ENCODE results near the gene CTR9. TPM values are rescaled to one million over a fixed set of nuclear protein-coding genes. Genes with fewer than 3 reads are reported as not detected.

Gene CTR9
- 10 to 100 TPM; 22.4 to 29.3 TPM for total RNA-seq

GRCh38 chr11:10750838-10751580, at the start of gene CTR9:
CTR9 (plus strand) TSS chr11:10751246; CDS start chr11:10751413, 167 bp downstream.

DNA sequence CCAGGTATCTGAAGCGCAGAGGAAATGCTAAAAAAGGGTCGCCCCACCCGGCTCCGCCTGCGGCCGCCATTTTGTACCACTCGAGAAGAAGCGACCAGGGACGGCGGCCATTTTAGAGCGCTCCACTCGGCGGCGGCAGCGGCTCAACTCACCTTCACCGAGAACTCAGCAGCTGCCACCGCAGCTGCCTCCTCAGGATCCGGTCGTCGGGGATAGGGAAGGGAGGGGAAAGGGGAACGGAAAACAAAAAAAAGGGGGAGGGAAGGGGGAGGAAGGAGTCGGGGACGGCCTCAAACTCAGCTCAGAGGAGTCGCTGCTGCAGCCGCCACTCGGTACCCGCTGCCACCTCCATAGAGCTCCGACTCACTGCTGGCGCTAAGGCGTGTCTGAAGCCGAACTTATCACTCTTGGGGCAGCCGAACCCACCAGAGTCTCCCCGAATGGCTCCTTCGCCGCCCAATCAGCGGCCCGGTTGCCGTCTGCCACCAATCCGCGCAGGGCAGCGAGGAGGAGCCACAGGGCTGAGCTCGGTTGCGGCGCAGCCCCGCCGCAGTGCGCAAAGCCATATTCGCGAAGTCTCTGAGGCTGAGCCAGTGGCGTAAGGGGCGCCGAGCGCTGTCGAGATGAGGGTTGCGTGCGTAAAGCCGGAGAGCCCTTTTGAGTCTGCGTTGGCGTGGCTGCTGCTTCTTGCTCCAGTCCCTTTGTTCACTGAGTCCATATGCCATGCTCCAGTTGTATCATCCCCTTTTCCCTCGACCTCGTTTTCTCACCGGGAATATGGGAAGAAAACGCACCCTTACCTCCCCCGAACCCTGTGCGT, 57.7 kb downstream of the CTR9 start, which contains the start of gene EIF4G2:
EIF4G2 (minus strand) TSS at position 374 of the 820 bp plus-strand sequence.

Small RNAs within 50 kb of the gene (small RNA-seq; reads per million reads assigned to genes)
- gene RF00019 (0 reads per million in 2 donors), gene SNORD97 (0 reads per million in 2 donors)

Other genes with a start within 250 kb of the CTR9 start
- gene RNF141, start 210.1 kb upstream of the CTR9 start, total RNA-seq, result 10 to 100 TPM; 17.6 to 24.4 TPM
- gene LYVE1, start 182.6 kb upstream of the CTR9 start, total RNA-seq, result not detected
- under 1 TPM in 1 of 2 donors, not detected in 1; under 0.01 TPM for gene IRAG1, start 57.5 kb upstream of the CTR9 start, total RNA-seq
- 100 to 1,000 TPM; 488 to 645 TPM for gene EIF4G2, start 57.7 kb downstream of the CTR9 start, total RNA-seq
- gene ZBED5, start 106.8 kb downstream of the CTR9 start, total RNA-seq, result 10 to 100 TPM; 17.6 to 25.3 TPM